Trophoblast cell (in vitro differentiated cells and primary cell): ENCODE data around the gene SMIM44.

ENCODE experiments used
- DNase-seq, 2 donors: peaks; one replicate each; pipeline ENCODE4 v3.0.0-alpha.2; 2016
- H2AFZ ChIP-seq: 2 replicates; pipeline ENCODE4 v1.6.1; 2013; ENCODE audit warnings: low read length, moderate library complexity, mild to moderate bottlenecking; ENCODE audit not compliant: insufficient read depth, poor library complexity
- H2AK5ac ChIP-seq: 2 replicates; pipeline ENCODE4 v1.6.1; 2013; ENCODE audit warnings: mild to moderate bottlenecking, low read length
- H2BK120ac ChIP-seq: 2 replicates; pipeline ENCODE4 v1.6.1; 2013; ENCODE audit warnings: low read length, mild to moderate bottlenecking, moderate library complexity; ENCODE audit not compliant: insufficient read depth, poor library complexity
- H2BK12ac ChIP-seq: 2 replicates; pipeline ENCODE4 v1.6.1; 2013; ENCODE audit warnings: mild to moderate bottlenecking, low read length, moderate library complexity
- H2BK5ac ChIP-seq: 2 replicates; pipeline ENCODE4 v1.6.1; 2013; ENCODE audit warnings: low read length, low read depth, moderate library complexity, mild to moderate bottlenecking; ENCODE audit not compliant: poor library complexity
- H3K14ac ChIP-seq: 2 replicates; pipeline ENCODE4 v1.6.1; 2013; ENCODE audit warnings: mild to moderate bottlenecking, low read length
- H3K18ac ChIP-seq: 2 replicates; pipeline ENCODE4 v1.6.1; 2013; ENCODE audit warnings: mild to moderate bottlenecking, low read length
- H3K23ac ChIP-seq: 2 replicates; pipeline ENCODE4 v1.6.1; 2013; ENCODE audit warnings: low read length
- H3K27ac ChIP-seq: 2 replicates; pipeline ENCODE4 v1.5.1; 2013; ENCODE audit warnings: low read depth, mild to moderate bottlenecking, inconsistent platforms, low read length, moderate library complexity
- H3K27me3 ChIP-seq: 2 replicates; pipeline ENCODE4 v1.6.1; 2013; ENCODE audit warnings: inconsistent platforms, mild to moderate bottlenecking, low read length, moderate library complexity; ENCODE audit not compliant: insufficient read depth
- H3K36me3 ChIP-seq, 2 experiments: 1 replicate in 1 of 2; 2 replicates in 1 of 2; pipeline ENCODE4 v1.6.1; 2013; ENCODE audit warnings: low read length in 2 of 2, mild to moderate bottlenecking in 2 of 2, moderate library complexity in 1 of 2; ENCODE audit not compliant: insufficient read depth in 2 of 2, control insufficient read depth in 1 of 2
- H3K4ac ChIP-seq: 2 replicates; pipeline ENCODE4 v1.6.1; 2013; ENCODE audit warnings: low read depth, mild to moderate bottlenecking, low read length, moderate library complexity
- H3K4me1 ChIP-seq, 2 experiments: 1 replicate in 1 of 2; 2 replicates in 1 of 2; pipeline ENCODE4 v1.6.1; 2013; ENCODE audit warnings: low read length in 2 of 2, mild to moderate bottlenecking in 2 of 2, moderate library complexity in 1 of 2; ENCODE audit not compliant: insufficient read depth in 2 of 2, control insufficient read depth in 1 of 2
- H3K4me2 ChIP-seq: 2 replicates; pipeline ENCODE4 v1.6.1; 2013; ENCODE audit warnings: inconsistent platforms, mild to moderate bottlenecking, low read length, moderate library complexity
- H3K4me3 ChIP-seq: 2 replicates; pipeline ENCODE4 v1.5.1; 2013; ENCODE audit warnings: mild to moderate bottlenecking, low read depth, low read length, inconsistent platforms
- H3K79me1 ChIP-seq: one replicate; pipeline ENCODE4 v1.6.1; 2013; ENCODE audit warnings: low read length
- H3K79me2 ChIP-seq: 2 replicates; pipeline ENCODE4 v1.6.1; 2013; ENCODE audit warnings: low read length, mild to moderate bottlenecking; ENCODE audit not compliant: control insufficient read depth, insufficient read depth, poor library complexity
- H3K9ac ChIP-seq: 2 replicates; pipeline ENCODE4 v1.6.1; 2013; ENCODE audit warnings: mild to moderate bottlenecking, low read length
- H3K9me3 ChIP-seq: 2 replicates; pipeline ENCODE4 v1.6.1; 2013; ENCODE audit warnings: low read depth, mild to moderate bottlenecking, control low read depth, inconsistent platforms, low read length; ENCODE audit not compliant: insufficient read depth
- H4K12ac ChIP-seq: 2 replicates; pipeline ENCODE4 v1.6.1; 2013; ENCODE audit warnings: low read depth, mild to moderate bottlenecking, low read length, moderate library complexity
- H4K8ac ChIP-seq: 2 replicates; pipeline ENCODE4 v1.6.1; 2013; ENCODE audit warnings: low read depth, mild to moderate bottlenecking, low read length, moderate library complexity
- H4K91ac ChIP-seq: one replicate; pipeline ENCODE4 v1.6.1; 2013; ENCODE audit warnings: low read depth, mild to moderate bottlenecking, low read length, moderate library complexity
- WGBS: extraction: QIAGEN DNeasy Blood & Tissue Kit; methylation state at CpG from one replicate; pipeline ENCODE4 v1.1.7; 2013; ENCODE audit warnings: missing lambda C conversion rate; ENCODE audit not compliant: insufficient read length, insufficient coverage; ENCODE audit errors: extremely low coverage; 5-methylcytosine and 5-hydroxymethylcytosine counted together

The SMIM44 gene

DNA sequence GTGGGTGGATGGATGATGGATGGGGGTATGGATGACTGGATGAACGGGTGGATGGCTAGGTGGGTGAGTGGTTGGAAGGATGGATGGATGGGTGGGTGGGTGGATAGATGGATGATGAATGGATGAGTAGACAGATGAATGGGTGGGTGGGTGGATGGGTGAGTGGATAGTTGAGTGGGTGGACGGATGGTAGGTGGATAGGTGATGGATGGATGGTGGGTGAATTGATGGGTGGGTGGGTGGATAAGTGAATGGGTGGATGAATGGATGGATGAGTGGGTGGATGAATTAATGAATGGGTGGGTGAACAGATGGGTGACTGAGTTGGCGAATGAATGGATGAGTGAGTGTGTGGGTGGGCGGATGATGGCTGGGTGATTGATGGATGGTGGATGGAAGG lies 7.8 kb downstream of the SMIM44 start:
- no peak overlapping the region for H3K4me2 ChIP-seq
- H3K36me3 ChIP-seq: no peaks in the 10 kb centered on the region
- no peak overlapping the region for H4K8ac ChIP-seq
- H4K12ac ChIP-seq: no peak overlapping the region
- no peaks in the 10 kb centered on the region for H3K4me1 ChIP-seq
- no peak overlapping the region for H2BK12ac ChIP-seq
- H3K14ac ChIP-seq: no peak overlapping the region
- no peak overlapping the region for H2BK5ac ChIP-seq
- no peak overlapping the region for H3K27ac ChIP-seq
- H3K4me3 ChIP-seq: no peak overlapping the region
- H3K9me3 ChIP-seq: peaks cover 20% of the 10 kb centered on the region
- no peaks in the 10 kb centered on the region for H3K27me3 ChIP-seq
- no peak overlapping the region for H2BK120ac ChIP-seq
- no peak overlapping the region for H3K9ac ChIP-seq
- no peak overlapping the region for H4K91ac ChIP-seq
- H2AK5ac ChIP-seq: no peak overlapping the region
- H2AFZ ChIP-seq: no peak overlapping the region
- no peaks in the 10 kb centered on the region for H3K79me1 ChIP-seq
- no peak overlapping the region for H3K18ac ChIP-seq
- no peak for DNase-seq
- H3K79me2 ChIP-seq: no peaks in the 10 kb centered on the region
- H3K23ac ChIP-seq: no peak overlapping the region
- H3K4ac ChIP-seq: no peak overlapping the region
- 100% methylated on average over 3 of the region's 4 CpGs for WGBS

DNA sequence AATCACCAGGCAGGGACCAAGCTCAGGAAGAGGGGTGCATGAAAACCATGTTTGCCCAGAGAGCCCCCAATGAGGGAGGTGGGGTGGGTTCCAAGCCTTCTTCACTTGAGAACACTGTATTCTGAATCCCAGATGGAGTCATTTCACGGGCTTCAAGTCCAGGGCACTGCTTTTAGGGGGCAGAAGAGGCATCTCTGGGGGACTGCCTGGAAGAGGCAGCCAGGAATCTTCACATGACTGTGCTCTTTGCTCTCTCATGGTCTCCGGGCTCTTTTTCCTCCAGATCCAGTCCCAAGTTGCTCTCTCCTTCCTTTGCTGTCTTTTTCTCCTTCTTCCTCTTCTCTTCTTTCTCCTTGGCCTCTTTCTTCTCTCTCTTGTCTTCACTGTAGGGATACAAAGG lies 8.6 kb downstream of the SMIM44 start:
- no peak overlapping the region for H4K12ac ChIP-seq
- no peak overlapping the region for H2AK5ac ChIP-seq
- no peaks in the 10 kb centered on the region for H3K36me3 ChIP-seq
- no peak overlapping the region for H3K27ac ChIP-seq
- H3K4me1 ChIP-seq: no peaks in the 10 kb centered on the region
- H3K27me3 ChIP-seq: no peaks in the 10 kb centered on the region
- no peak overlapping the region for H4K8ac ChIP-seq
- no peak overlapping the region for H4K91ac ChIP-seq
- no peak overlapping the region for H2BK5ac ChIP-seq
- no peak overlapping the region for H2BK12ac ChIP-seq
- no peaks in the 10 kb centered on the region for H3K79me2 ChIP-seq
- no peak overlapping the region for H3K23ac ChIP-seq
- no peak overlapping the region for H3K9ac ChIP-seq
- H2BK120ac ChIP-seq: no peak overlapping the region
- no peak for DNase-seq
- peaks cover 20% of the 10 kb centered on the region for H3K9me3 ChIP-seq
- no peak overlapping the region for H3K14ac ChIP-seq
- H3K79me1 ChIP-seq: no peaks in the 10 kb centered on the region
- no peak overlapping the region for H3K4me3 ChIP-seq
- no CpG with 5 or more reads among the region's 2 CpGs for WGBS
- H3K4ac ChIP-seq: no peak overlapping the region
- H3K4me2 ChIP-seq: no peak overlapping the region
- no peak overlapping the region for H2AFZ ChIP-seq
- no peak overlapping the region for H3K18ac ChIP-seq

DNA sequence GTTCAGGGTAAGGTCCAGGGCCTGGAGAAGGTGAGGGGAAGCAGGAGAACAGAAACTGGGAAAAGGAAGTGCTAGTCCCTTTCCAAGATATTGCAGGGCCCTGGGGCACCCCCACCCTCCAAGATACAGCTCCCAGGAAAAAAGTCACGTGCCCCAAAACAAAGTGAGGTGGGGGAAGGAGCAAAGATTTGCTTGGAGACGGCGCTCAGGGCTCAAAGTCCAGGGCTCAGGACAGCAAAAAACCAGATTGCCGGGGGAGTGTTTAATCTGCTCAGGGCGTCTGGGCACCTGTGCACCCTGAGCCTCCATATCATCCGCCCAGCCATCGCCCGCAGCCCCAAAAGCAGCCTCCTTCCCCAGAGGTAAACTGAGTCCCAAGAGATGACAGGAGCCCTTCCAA lies 9.2 kb downstream of the SMIM44 start:
- Histone ChIP-seq H2BK12ac (no peak overlapping the region), H3K27ac (no peak overlapping the region), H3K18ac (no peak overlapping the region), H3K27me3 (no peaks in the 10 kb centered on the region), H2BK120ac (no peak overlapping the region), H4K8ac (no peak overlapping the region), H3K79me2 (no peaks in the 10 kb centered on the region), H3K9me3 (peaks cover 20% of the 10 kb centered on the region), H3K4me1 (no peaks in the 10 kb centered on the region), H2BK5ac (no peak overlapping the region), H3K23ac (no peak overlapping the region), H4K91ac (no peak overlapping the region), H3K36me3 (no peaks in the 10 kb centered on the region), H3K4ac (no peak overlapping the region), H2AFZ (no peak overlapping the region), H2AK5ac (no peak overlapping the region), H4K12ac (no peak overlapping the region), H3K9ac (no peak overlapping the region), H3K4me2 (no peak overlapping the region), H3K79me1 (no peaks in the 10 kb centered on the region), H3K4me3 (no peak overlapping the region), H3K14ac (no peak overlapping the region)
- no CpG with 5 or more reads among the region's 8 CpGs for WGBS
- no peak for DNase-seq

DNA sequence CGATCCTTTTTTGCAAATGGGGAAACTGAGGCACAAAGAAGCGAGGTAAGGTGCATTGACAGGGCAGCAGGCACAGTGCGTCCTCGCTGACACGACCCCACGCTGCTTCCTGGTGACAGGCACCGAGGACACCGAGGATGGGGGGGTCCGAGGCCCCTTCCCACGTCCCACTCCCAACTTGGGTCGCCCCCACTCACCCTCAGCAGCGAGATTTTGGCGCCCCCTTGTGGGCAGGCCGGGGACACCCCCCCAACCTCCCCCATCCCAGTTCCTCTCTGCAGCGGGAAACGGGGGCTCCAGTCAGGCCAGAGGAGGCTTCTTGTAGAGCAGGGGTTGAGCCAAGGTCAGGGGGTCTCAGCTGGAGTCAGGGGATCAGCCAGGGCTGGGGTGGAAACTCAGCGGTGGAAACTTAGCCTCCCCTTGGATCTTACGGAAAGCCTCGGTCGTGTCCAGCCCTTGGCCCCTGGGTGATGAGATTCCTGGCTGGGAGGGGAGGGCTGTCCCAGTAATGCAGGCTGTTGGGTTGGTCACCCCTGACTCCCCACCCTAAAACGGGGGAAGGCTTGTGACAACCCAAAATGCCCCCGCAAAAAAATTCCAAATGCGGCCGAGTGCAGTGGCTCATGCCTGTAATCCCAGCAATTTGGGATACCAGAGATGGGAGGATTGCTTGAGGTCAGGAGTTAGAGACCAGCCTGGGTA lies 11.1 kb downstream of the SMIM44 start:
- no CpG with 5 or more reads among the region's 24 CpGs for WGBS
- no peaks in the 10 kb centered on the region for H3K4me1 ChIP-seq
- H3K9ac ChIP-seq: no peak overlapping the region
- H3K36me3 ChIP-seq: no peaks in the 10 kb centered on the region
- no peak overlapping the region for H3K23ac ChIP-seq
- no peak overlapping the region for H3K14ac ChIP-seq
- H4K91ac ChIP-seq: no peak overlapping the region
- no peak overlapping the region for H2BK12ac ChIP-seq
- no peaks in the 10 kb centered on the region for H3K27me3 ChIP-seq
- no peak overlapping the region for H2AK5ac ChIP-seq
- no peak overlapping the region for H2BK5ac ChIP-seq
- no peak overlapping the region for H4K8ac ChIP-seq
- H3K4me3 ChIP-seq: no peak overlapping the region
- H3K79me1 ChIP-seq: no peaks in the 10 kb centered on the region
- H2BK120ac ChIP-seq: no peak overlapping the region
- H2AFZ ChIP-seq: no peak overlapping the region
- peaks cover 14% of the 10 kb centered on the region for H3K9me3 ChIP-seq
- no peak overlapping the region for H3K4me2 ChIP-seq
- H4K12ac ChIP-seq: no peak overlapping the region
- H3K27ac ChIP-seq: no peak overlapping the region
- DNase-seq: peak in 1 of 2 donors; percentile 34
- H3K18ac ChIP-seq: no peak overlapping the region
- H3K79me2 ChIP-seq: no peaks in the 10 kb centered on the region
- no peak overlapping the region for H3K4ac ChIP-seq
